ENCODE data around the gene CGN.

The CGN gene

GRCh38 chr1:151523326-151523725, 12.1 kb downstream of the CGN start:
- DNase-seq (ENCODE audit: low spot score) = no peak

- no peak for DNase-seq (ENCODE audit: low spot score)
These were observed 13.5 kb downstream of the CGN start for GRCh38 chr1:151524736-151525135.

- no peak for DNase-seq (ENCODE audit: low spot score)
These were observed 15.7 kb downstream of the CGN start for GRCh38 chr1:151526735-151527525.

- no peak for DNase-seq (ENCODE audit: low spot score)
These were observed 18.1 kb downstream of the CGN start for GRCh38 chr1:151529211-151529702.

GRCh38 chr1:151529781-151530180, 18.6 kb downstream of the CGN start:
- no peak for DNase-seq (ENCODE audit: low spot score)

GRCh38 chr1:151530461-151530860, 19.3 kb downstream of the CGN start:
- DNase-seq (ENCODE audit: low spot score) = no peak

GRCh38 chr1:151533870-151534269, 22.7 kb downstream of the CGN start:
- DNase-seq (ENCODE audit: low spot score) = peak; percentile 58

GRCh38 chr1:151534662-151535278, 23.6 kb downstream of the CGN start:
- DNase-seq (ENCODE audit: low spot score) = peak; percentile 85

GRCh38 chr1:151535326-151536271, 24.4 kb downstream of the CGN start:
- DNase-seq (ENCODE audit: low spot score) = no peak

- no peak for DNase-seq (ENCODE audit: low spot score)
These were observed 25.3 kb downstream of the CGN start for GRCh38 chr1:151536499-151536898.

GRCh38 chr1:151537112-151537511, 25.9 kb downstream of the CGN start:
- no peak for DNase-seq (ENCODE audit: low spot score)

- peak; percentile 57 for DNase-seq (ENCODE audit: low spot score)
These were observed 28.3 kb downstream of the CGN start for GRCh38 chr1:151539321-151540020.

GRCh38 chr1:151540021-151540981, 29.1 kb downstream of the CGN start, which contains the start of gene TUFT1:
Gene TUFT1, plus strand, starts transcription at chr1:151540309. Its CDS starts 58 bp downstream, at chr1:151540367.
- peak; percentile 94 for DNase-seq (ENCODE audit: low spot score)

- no peak for DNase-seq (ENCODE audit: low spot score)
These were observed 29.8 kb downstream of the CGN start for GRCh38 chr1:151540982-151541377.

- no peak for DNase-seq (ENCODE audit: low spot score)
These were observed 30.6 kb downstream of the CGN start for GRCh38 chr1:151541752-151542151.

GRCh38 chr1:151542710-151543129, 31.5 kb downstream of the CGN start:
- no peak for DNase-seq (ENCODE audit: low spot score)

- no peak for DNase-seq (ENCODE audit: low spot score)
These were observed 34.4 kb downstream of the CGN start for GRCh38 chr1:151545542-151545941.

GRCh38 chr1:151546011-151546925, 35.1 kb downstream of the CGN start:
- DNase-seq (ENCODE audit: low spot score) = no peak

Data from ecto neural progenitor cell (in vitro differentiated cells).